Measurements from ENCODE around the gene CDK14.

DNA sequence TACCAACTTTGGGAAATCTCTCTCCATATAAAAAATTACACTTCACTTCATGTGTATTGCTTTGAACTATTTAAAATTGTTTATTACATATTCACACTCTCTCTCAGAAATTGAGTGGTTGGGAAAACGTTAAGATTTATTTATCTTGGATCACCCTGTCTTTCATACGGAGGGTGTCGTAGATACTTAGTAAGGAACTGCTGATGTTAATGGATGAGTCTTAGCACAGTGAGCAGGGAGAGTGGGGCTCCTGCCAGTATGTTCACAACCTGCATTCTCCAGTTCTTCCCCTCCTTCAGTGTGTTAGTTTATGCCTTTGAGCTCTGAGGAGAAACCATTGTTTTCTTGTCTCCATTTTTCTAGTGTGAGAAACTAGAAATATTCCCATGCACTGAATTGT is 67.1 kb downstream of the CDK14 start:
- TF ChIP-seq CTCF (IDR thresholded peaks at IDR 0.05) (no peak), POLR2A (IDR thresholded peaks at IDR 0.05) (no peak)
